K562 (cell line): ENCODE results near the gene STX1B. TPM values are rescaled to one million over a fixed set of nuclear protein-coding genes. Genes with fewer than 3 reads are reported as not detected.
A peak's percentile ranks its signal among the peaks of the same experiment; 100 is the strongest.

Source experiments
- ARNT ChIP-seq, 2 experiments: fragments of 450-650 bp; IDR thresholded peaks; 2 replicates each; pipeline ENCODE4 v1.6.1; 2016; ENCODE audit warnings: mild to moderate bottlenecking in 1 of 2
- CREB1 ChIP-seq, 2 experiments: sonication (generic) in 1 of 2; formaldehyde crosslinking in 1 of 2; IDR thresholded peaks; 2 replicates each; pipeline versions ENCODE4 v1.6.1 to v1.8.0; 2012 to 2022; ENCODE audit warnings: inconsistent platforms in 1 of 2, mild to moderate bottlenecking in 1 of 2, missing genetic modification reagents in 1 of 2, moderate library complexity in 1 of 2
- KLF13 ChIP-seq: fragments of 450-650 bp; IDR thresholded peaks from 2 replicates; pipeline ENCODE4 v1.6.1; 2016; ENCODE audit warnings: missing genetic modification characterization, low read depth, mild to moderate bottlenecking, missing compliant biosample characterization, moderate library complexity, borderline replicate concordance
- OTX1 ChIP-seq: fragments of 450-650 bp; formaldehyde crosslinking; IDR thresholded peaks from 2 replicates; pipeline ENCODE4 v1.4.0; 2022; ENCODE audit warnings: mild to moderate bottlenecking
- RNF2 ChIP-seq: sonication (generic); IDR thresholded peaks from 2 replicates; pipeline ENCODE4 v1.6.1; 2016
- VEZF1 ChIP-seq: fragments of 200-800 bp; sonication (Bioruptor generic); IDR thresholded peaks from 2 replicates; pipeline ENCODE4 v1.6.1; 2017; ENCODE audit warnings: missing genetic modification characterization, missing compliant biosample characterization
- polyA plus RNA-seq, 8 experiments: library from polyadenylated mRNA; depleted of rRNA in 4 of 8; stranded (reverse) in 5 of 8; unstranded in 3 of 8; fragments of >200 nt; fragmentation: Nextera tagmentation in 2 of 8; fragmentation: Illumina TruSeq in 1 of 8; extraction: Ambion mirVana in 2 of 8; extraction: Trizol in 1 of 8; gene quantifications; 2 replicates each; pipeline versions ENCODE4 v1.2.1 to v1.2.3, GENCODE V29; 2011 to 2014; ENCODE audit warnings: inconsistent platforms in 1 of 8, missing spikeins in 1 of 8
- total RNA-seq, 7 experiments: library from RNA; depleted of rRNA in 6 of 7; stranded (reverse); fragments of >200 nt in 6 of 7; fragmentation: Illumina TruSeq in 2 of 7; extraction: Trizol in 2 of 7; gene quantifications; 2 replicates each; pipeline versions ENCODE4 v1.2.1 to v1.2.3, GENCODE V29; 2011 to 2021; ENCODE audit warnings: low replicate concordance in 1 of 7
- TF ChIP-seq, protein P1 (sequence below), 2 experiments: fragments of 450-650 bp; formaldehyde crosslinking in 1 of 2; IDR thresholded peaks; 2 replicates each; pipeline versions ENCODE4 v1.4.0 to v1.6.1; 2014 to 2020; ENCODE audit warnings: mild to moderate bottlenecking in 2 of 2, borderline replicate concordance in 1 of 2, low read depth in 1 of 2
- TF ChIP-seq, protein P2 (sequence below), 3 experiments: fragments of 200-800 bp in 1 of 3; fragments of 250-450 bp in 1 of 3; fragments of 450-650 bp in 1 of 3; sonication (Bioruptor Pico) in 1 of 3; sonication (Bioruptor generic) in 1 of 3; formaldehyde crosslinking in 1 of 3; IDR thresholded peaks; 2 replicates each; pipeline versions ENCODE4 v1.6.1 to v1.8.0; 2016 to 2022; ENCODE audit warnings: mild to moderate bottlenecking in 2 of 3, missing genetic modification characterization in 2 of 3, missing compliant biosample characterization in 1 of 3, moderate library complexity in 1 of 3
- TF ChIP-seq, protein P3 (sequence below): fragments of 450-650 bp; formaldehyde crosslinking; IDR thresholded peaks from 2 replicates; pipeline ENCODE4 v1.4.0; 2020; ENCODE audit warnings: mild to moderate bottlenecking, moderate library complexity

The STX1B gene
- total and polyA plus RNA-seq, 9 of the 15 experiments (the other 6 are each of a cell fraction or from before 2014, with no cell fraction given): 0.07 to 2.5 (median 0.86) TPM

- TF ChIP-seq, protein P1, sequence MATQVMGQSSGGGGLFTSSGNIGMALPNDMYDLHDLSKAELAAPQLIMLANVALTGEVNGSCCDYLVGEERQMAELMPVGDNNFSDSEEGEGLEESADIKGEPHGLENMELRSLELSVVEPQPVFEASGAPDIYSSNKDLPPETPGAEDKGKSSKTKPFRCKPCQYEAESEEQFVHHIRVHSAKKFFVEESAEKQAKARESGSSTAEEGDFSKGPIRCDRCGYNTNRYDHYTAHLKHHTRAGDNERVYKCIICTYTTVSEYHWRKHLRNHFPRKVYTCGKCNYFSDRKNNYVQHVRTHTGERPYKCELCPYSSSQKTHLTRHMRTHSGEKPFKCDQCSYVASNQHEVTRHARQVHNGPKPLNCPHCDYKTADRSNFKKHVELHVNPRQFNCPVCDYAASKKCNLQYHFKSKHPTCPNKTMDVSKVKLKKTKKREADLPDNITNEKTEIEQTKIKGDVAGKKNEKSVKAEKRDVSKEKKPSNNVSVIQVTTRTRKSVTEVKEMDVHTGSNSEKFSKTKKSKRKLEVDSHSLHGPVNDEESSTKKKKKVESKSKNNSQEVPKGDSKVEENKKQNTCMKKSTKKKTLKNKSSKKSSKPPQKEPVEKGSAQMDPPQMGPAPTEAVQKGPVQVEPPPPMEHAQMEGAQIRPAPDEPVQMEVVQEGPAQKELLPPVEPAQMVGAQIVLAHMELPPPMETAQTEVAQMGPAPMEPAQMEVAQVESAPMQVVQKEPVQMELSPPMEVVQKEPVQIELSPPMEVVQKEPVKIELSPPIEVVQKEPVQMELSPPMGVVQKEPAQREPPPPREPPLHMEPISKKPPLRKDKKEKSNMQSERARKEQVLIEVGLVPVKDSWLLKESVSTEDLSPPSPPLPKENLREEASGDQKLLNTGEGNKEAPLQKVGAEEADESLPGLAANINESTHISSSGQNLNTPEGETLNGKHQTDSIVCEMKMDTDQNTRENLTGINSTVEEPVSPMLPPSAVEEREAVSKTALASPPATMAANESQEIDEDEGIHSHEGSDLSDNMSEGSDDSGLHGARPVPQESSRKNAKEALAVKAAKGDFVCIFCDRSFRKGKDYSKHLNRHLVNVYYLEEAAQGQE (IDR thresholded peaks at IDR 0.05; ENCODE audit: borderline replicate concordance): peak; percentile 94
- TF ChIP-seq, protein P1 (CRISPR knock-in tag; IDR thresholded peaks at IDR 0.05; ENCODE audit: low read depth): peak; percentile 48; the same call in 1 of the 2 replicates
- TF ChIP-seq ARNT (IDR thresholded peaks at IDR 0.05) (0 out of 4 replicates have a peak, but pooled peaks have one; percentile 27 to 31), CREB1 (IDR thresholded peaks at IDR 0.05) (peak; percentile 99), CREB1 (CRISPR knock-in tag; IDR thresholded peaks at IDR 0.05) (peak; percentile 97), VEZF1 (CRISPR knock-in tag) (peak; percentile 96), OTX1 (peak; percentile 36; the same call in 1 of the 2 replicates), KLF13 (tag) (peak; percentile 64; the same call in 1 of the 2 replicates), RNF2 (peak; percentile 87)
- TF ChIP-seq, protein P2, sequence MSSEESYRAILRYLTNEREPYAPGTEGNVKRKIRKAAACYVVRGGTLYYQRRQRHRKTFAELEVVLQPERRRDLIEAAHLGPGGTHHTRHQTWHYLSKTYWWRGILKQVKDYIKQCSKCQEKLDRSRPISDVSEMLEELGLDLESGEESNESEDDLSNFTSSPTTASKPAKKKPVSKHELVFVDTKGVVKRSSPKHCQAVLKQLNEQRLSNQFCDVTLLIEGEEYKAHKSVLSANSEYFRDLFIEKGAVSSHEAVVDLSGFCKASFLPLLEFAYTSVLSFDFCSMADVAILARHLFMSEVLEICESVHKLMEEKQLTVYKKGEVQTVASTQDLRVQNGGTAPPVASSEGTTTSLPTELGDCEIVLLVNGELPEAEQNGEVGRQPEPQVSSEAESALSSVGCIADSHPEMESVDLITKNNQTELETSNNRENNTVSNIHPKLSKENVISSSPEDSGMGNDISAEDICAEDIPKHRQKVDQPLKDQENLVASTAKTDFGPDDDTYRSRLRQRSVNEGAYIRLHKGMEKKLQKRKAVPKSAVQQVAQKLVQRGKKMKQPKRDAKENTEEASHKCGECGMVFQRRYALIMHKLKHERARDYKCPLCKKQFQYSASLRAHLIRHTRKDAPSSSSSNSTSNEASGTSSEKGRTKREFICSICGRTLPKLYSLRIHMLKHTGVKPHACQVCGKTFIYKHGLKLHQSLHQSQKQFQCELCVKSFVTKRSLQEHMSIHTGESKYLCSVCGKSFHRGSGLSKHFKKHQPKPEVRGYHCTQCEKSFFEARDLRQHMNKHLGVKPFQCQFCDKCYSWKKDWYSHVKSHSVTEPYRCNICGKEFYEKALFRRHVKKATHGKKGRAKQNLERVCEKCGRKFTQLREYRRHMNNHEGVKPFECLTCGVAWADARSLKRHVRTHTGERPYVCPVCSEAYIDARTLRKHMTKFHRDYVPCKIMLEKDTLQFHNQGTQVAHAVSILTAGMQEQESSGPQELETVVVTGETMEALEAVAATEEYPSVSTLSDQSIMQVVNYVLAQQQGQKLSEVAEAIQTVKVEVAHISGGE (CRISPR knock-in tag; IDR thresholded peaks at IDR 0.05): peak in 1 of 3 experiments; percentile 94; a peak in 2 of 6 replicates
- TF ChIP-seq, protein P3, sequence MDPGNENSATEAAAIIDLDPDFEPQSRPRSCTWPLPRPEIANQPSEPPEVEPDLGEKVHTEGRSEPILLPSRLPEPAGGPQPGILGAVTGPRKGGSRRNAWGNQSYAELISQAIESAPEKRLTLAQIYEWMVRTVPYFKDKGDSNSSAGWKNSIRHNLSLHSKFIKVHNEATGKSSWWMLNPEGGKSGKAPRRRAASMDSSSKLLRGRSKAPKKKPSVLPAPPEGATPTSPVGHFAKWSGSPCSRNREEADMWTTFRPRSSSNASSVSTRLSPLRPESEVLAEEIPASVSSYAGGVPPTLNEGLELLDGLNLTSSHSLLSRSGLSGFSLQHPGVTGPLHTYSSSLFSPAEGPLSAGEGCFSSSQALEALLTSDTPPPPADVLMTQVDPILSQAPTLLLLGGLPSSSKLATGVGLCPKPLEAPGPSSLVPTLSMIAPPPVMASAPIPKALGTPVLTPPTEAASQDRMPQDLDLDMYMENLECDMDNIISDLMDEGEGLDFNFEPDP (CRISPR knock-in tag): peak; percentile 71; the same call in 1 of the 2 replicates
Measured at GRCh38 chr16:31032736-31033708, 22.6 kb upstream of the STX1B start, which contains the start of gene STX4 (continued).
